HG02678 (cell line): ENCODE data around the gene TM4SF18.
"Not testable (repeated sequence)": the region's sequence is repeated elsewhere in the genome, so short reads cannot be mapped to it uniquely, and the experiment has no call there.

ENCODE experiments used
- ATAC-seq: cut with Tn5 transposase; IDR thresholded peaks from one replicate; pipeline ENCODE4 v1.9.1; 2021; ENCODE audit warnings: mild to moderate bottlenecking, moderate library complexity; ENCODE audit not compliant: unreplicated experiment

Gene TM4SF18, protein sequence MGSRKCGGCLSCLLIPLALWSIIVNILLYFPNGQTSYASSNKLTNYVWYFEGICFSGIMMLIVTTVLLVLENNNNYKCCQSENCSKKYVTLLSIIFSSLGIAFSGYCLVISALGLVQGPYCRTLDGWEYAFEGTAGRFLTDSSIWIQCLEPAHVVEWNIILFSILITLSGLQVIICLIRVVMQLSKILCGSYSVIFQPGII

DNA sequence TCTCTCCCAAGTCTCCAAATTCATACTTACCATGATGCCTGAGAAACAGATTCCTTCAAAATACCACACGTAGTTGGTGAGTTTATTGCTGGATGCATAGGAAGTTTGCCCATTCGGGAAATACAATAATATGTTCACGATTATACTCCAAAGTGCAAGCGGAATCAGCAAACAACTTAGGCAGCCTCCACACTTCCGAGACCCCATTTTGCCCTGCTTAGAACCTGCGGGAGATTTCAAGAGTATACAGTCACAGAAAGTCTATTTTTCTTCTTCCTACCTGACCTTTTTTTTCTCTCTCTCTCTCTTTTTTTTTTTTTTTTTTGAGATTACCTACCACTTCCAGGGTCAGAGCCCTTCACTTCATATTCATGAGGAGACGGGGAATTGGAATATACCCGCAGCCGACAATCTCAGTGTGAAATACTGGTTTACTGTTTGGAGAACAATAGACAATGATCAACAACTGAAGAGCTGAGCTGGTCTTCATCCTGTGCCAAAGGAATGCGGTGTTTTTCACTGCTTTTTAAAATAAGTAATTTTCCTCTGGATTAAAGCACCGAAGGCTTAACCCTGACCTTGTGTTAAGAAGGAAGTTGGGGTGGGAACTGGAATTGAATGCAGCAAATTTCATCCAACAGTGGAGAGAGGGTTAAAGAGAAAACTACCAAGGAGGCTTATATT, at the start of gene TM4SF18:
Gene TM4SF18, minus strand, starts transcription at position 461 of the 684 bp plus-strand sequence. Its CDS starts 254 bp downstream, at position 207.
- no peak for ATAC-seq

DNA sequence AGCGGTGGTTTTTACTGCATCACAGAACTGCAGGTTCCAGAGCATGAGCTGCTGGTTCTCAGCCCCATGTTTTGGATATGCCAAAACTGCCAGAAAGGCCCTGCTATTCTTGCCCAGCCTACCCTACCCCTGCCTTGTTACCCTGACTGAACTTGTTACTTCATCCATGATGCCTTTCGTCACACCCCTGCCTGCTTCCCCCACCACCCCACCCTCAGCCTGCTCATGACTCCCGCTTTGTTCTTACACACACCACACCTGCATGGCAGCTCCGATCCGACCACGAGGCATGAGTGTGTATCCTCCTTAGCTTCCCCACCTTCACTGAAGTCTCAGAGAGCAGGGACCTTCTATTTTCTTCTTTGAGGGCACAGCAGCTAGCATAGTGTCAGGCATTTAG, 49.1 kb upstream of the TM4SF18 start:
- ATAC-seq = no peak

- ATAC-seq = no peak
These were observed 48.6 kb upstream of the TM4SF18 start for GRCh38 chr3:149382101-149382467.

DNA sequence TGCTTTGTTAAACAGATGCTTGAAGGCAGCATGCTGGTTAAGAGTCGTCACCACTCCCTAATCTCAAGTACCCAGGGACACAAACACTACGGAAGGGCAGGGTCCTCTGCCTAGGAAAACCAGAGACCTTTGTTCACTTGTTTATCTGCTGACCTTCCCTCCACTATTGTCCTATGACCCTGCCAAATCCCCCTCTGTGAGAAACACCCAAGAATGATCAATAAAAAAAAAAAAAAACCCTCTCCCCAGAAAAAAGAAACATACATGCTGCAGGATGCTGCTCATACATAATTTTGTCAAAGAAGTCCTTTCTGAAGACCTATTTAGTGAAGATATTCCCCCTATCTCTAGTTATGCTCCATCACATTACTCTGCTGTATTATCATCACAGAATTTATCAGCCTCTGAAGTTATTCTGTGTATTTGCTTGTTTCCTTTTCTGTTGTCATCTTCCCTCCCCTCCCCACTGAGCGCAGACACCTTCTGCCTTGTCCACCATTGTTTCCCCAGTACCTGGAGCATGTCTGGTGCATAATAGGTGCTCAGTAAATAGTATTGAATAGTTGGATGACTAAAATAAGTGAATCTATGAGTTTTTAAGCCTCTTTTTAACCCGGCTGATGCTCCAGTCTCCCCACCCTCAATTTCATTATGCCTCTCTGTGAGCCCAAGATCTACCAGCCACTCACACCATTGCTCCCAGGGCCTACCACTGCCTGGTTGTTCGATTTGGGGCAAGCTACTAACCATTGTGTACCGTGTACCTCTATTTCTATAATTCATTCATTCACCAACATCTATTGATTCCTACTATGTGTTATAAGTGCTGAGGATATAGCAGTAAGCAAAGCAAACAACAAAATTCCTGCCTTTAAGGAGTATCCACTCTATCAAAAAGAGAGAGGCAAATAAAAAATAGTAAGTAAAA, 48.0 kb upstream of the TM4SF18 start:
- ATAC-seq = no peak

DNA sequence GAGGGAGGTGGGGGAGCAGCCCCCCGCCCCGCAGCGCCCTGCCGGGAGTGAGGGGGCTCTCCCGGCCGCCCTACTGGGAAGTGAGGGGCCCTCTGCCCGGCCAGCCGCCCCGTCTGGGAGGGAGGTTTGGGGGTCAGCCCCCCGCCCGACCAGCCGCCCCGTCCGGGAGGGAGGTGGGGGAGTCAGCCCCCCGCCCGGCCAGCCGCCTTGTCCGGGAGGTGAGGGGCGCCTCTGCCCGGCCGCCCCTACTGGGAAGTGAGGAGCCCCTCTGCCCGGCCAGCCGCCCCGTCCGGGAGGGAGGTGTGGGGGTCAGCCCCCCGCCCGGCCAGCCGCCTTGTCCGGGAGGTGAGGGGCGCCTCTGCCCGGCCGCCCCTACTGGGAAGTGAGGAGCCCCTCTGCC, 46.8 kb upstream of the TM4SF18 start:
- ATAC-seq = not testable (repeated sequence)

DNA sequence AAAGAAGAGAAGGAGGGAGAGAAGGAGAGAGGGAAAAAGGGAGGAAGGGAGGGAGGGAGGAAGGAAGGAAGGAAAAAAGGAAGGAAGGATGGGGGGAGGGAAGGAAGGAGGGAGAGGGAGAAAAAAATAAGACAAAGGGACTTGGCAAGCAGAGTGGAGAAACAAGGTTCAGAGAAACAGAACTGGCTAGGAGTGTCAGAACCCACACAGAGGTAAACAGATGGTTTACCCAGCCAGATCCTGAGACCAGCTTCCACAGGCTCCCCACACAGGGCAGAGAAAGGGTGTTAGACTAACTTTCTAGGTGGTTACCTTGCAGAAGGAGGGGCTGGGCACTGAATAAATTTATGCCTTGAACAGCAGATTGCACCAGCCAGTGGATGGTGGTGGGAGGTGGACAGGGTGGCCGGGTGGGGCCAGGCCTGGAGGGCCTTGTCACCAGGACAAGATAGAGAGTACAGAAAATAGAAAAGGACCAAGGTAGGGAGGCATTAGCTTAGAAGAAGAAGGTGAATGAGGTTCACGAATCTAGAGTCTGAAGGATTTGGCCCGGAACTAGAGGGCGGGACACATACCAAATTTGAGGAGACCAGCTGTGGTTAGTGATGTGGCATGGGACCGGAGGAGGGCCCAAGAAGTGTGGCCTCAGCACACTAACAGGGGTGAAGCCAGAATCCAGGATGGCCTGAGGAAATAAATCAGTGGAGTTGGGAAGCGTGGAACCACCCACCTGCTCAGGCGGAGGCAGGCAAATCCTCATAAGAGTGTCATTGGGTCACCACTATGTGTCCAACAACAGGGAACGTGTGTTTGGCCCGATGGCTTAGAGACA, 45.3 kb upstream of the TM4SF18 start:
- no peak for ATAC-seq

DNA sequence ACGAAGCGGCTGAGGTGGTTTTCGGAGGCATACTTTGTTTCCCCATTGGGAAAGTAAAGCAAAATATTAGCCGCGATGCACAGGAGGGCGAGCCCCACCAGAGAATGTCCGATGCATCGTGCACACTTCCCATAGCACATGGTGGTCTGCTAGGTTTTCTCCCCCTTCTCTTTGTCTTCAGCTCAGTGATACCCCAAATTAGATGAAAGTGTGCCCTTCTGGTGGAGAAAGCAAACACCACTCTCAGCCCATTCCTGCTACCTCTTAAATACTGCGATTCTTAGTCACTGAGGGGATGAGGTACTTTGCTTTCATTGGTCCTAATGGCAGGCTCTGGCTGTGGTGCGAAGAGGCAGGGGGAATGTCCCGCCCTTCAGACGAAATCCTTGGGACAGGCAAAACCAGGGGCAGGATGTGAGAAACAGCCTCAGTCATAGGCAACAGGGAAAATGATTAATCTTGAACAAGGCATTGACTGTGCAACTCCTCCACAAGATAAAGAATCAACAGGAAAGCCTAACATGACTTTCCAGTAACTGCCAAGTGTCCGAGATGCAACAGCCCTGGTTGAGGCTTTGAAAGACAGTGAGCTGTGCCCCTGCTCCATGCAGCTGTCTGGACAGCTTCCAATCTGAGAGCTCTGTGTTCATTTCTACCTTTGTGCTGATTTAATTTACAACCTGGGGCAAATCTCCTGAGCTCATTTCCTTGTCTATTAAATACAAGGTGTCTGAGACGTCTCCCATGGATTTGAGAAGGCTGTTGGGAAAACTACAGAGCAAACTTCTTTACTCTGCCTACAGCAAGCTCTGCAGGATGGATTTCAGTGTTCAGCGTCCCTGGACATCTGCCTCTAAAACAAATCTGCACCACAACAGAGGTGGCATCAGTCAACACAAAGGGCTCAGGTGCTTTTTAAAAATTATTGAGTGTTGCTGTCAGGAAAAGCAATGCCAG, 44.2 kb upstream of the TM4SF18 start, which contains the start of gene TM4SF1:
Gene TM4SF1, minus strand, starts transcription at position 242 of the 957 bp plus-strand sequence. Its CDS starts 102 bp downstream, at position 140.
- no peak for ATAC-seq

DNA sequence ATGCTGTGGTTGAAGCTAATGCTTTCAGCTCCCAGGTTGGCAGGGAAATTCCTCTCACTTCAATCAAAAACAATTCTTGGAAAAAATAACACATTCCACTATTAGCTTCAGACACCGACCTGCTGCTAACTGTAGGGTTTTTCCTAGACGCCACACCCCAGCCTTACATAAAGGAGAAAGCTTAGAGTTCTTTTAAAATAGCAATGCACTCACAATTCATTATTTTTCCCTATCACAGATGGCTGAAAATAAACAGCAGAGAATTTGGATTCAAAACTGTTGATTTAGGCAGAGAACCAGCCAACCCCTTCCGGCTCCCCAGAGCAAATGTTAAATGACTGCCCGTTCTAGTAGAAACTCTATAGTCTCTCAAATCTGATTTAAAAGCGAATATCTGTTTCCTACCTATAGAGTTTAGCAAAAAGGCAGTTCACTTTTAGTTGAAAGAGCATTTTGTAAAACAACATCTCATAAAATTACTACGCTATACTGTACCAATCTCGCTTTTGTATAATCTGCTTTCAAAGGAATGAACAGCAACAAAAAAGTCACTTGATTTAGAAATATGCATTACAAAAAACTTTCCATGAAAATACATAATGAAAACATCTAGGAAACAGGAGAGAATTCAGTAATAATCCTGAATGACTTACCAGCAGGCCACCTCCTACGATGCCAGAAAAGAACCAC, 43.4 kb upstream of the TM4SF18 start:
- no peak for ATAC-seq

DNA sequence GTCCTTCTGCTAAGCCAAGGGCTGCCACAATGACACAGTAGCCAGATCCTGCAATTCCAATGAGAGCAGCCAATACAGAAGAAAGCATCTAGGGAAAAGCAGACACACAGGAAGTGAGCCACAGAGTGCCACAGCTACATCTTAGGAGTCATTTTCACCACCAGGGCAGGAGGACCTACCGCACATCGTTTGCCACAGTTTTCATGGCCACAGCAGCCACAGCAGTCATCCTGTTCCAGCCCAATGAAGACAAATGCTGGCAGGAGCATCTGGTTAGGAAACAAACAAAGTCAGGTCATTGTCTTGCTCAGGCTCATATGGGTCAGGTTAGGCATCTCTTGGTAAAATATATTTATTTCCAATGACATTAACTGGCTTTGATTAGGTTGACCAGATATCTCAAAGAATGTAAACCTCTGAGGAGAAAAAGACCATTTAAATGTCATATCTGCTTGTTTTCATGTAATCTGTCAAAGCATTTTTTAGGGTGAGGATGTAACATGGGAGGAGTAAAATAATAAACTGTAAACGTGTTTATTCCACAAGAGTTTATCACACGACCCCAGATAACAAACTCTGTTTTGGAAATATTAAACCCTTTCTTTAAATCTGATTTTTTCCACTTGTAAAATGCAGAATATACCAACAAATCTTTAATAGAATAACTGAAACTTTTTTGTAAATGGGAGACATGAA, 42.2 kb upstream of the TM4SF18 start:
- ATAC-seq = no peak

- ATAC-seq = no peak
These were observed 41.5 kb upstream of the TM4SF18 start for GRCh38 chr3:149374793-149375500.

DNA sequence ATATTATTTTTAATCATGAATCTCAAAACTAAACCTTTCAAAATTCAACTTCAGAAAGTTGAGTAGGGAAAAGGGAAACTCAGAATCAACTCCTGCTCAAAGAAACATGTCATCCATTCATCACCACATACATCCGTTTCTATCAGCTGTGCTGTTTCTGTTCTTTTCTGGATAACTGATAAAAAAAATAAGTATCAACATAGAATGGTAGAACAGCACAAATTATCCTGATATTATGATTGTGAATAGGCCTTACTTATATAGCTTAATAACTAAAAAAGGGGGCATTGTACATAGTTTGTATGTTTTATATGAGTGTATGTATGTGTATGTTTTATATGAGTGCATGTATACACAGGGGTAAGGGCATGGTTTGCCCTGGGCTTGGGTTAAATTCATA, 41.0 kb upstream of the TM4SF18 start:
- no peak for ATAC-seq

DNA sequence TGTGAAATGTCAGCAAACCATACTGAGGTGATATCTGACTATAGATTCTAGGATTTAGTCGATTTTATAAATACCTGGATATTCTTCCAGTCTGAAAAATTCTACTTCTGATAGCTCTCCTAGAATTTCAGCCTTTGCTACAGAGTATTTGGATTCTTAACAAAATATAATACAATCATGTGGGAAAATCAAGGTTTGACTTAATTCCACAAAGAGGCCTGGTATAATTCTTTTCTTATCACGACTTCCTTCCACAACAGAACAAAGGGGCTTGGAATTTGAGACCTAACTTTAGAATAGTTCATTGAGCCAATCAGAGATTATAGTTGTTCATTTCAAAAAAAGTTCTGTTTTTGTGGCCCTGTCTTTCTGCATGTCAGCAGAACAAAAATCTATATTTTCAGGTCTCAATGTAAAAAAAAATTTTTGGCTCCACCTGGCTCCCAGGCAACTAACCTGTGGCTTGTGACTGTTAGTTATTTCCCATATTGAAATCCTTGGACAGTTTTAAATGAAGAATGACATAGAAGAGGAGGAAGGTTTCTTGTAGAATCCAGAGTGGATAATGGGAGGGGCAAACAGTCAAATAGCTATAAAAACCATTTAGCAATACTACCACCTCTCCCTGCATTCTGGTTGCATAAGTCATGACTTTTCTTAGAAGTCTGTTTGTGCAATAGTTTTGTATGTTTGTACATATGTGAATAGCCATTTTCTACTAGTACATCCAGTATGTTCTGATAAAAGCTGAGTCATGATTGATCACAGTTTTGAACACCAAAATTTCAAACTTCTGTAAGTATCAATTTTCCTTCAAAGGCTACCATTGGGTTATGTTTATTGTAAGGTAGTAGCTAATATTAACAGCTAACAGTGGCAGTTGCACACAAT, 40.0 kb upstream of the TM4SF18 start:
- no peak for ATAC-seq

DNA sequence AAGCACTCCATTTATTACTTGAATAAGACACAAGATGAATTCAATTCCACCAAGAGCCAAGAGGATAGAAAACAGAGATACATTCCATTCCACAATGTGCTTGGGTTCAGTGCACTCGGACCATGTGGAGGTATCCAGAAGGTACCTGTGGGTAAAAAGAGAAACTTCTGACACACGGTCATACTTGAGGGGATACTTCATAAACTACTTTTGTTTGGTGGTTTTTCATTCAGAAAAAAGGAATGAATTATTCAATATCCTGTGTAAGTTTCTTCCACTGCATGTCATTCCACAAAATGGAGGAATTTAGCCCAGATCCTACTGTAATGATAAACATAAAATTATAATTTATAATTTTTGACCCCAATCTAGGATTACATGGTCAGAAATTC, 38.3 kb upstream of the TM4SF18 start:
- ATAC-seq = no peak

GRCh38 chr3:149371001-149371722, 37.7 kb upstream of the TM4SF18 start:
- ATAC-seq = no peak

DNA sequence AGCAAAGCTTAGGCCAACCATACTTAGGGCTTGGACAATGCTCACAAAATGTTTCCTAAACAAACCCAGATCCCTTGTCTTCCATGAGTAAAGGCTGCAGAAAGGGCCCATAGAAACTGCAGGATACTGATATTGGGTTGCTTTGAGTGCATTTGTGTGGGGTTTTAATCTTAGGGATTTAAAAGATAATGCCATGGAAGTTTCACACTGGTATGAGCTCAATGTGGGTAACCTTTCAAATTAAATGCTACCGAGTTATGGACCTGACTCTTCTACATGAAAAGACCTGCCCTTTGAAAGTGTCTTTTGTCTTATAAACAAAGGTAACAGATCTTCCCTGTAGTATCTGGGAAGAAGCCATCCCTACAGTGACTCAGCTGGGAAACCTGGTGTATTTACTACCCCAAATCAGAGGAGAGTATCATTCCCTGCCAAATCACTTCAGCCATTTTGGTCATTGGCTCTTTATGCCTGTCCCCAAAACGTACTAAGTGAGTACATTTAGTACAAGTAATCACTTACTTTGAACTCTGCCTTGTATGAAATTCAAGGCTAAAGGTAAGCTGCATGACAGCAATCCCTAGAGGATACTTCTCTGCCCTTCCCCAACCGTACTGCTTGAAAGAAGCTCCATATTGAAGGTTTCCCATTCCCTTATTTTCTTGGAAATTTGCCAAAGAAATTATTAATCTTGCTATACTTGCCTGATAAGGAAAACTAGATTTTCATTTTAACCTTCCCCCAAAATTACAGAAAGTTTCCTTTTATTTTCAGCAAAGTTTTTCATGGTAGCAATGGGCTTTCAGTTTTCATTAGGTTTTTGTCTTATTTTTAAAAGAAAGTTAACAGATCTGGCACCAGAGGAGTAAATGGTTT, 36.8 kb upstream of the TM4SF18 start:
- ATAC-seq = no peak
